Natural killer cell (primary cell): ENCODE measurements around the gene C4A. TPM values are rescaled to one million over a fixed set of nuclear protein-coding genes. Genes with fewer than 3 reads are reported as not detected.

Experiments used
- ATAC-seq, 3 donors: fragments of 150-1000 bp in 2 of 3; fragments of 200-7000 bp in 1 of 3; cut with Tn5 transposase; 1 replicate in 1 of 3; 2 replicates in 2 of 3; pipeline ENCODE4 v1.10.0; 2021; ENCODE audit warnings: mild to moderate bottlenecking in 2 of 3, moderate library complexity in 2 of 3
- DNase-seq, 2 donors: peaks; one replicate each; pipeline versions ENCODE4 v3.0.0 to v3.0.0-alpha.2; 2013 to 2021; ENCODE audit warnings: mixed read lengths in 1 of 2
- H3K27ac ChIP-seq: one replicate; pipeline ENCODE4 v1.5.1; 2013; ENCODE audit warnings: mild to moderate bottlenecking, low read length
- H3K27me3 ChIP-seq: one replicate; pipeline ENCODE4 v1.6.1; 2013; ENCODE audit warnings: low read length; ENCODE audit not compliant: control insufficient read depth, insufficient read depth
- H3K36me3 ChIP-seq: one replicate; pipeline ENCODE4 v1.6.1; 2013; ENCODE audit warnings: low read length; ENCODE audit not compliant: control insufficient read depth, insufficient read depth
- H3K4me1 ChIP-seq: one replicate; pipeline ENCODE4 v1.6.1; 2013; ENCODE audit warnings: low read length; ENCODE audit not compliant: control insufficient read depth, insufficient read depth
- H3K4me3 ChIP-seq: one replicate; pipeline ENCODE4 v1.5.1; 2013; ENCODE audit warnings: low read length
- H3K9me3 ChIP-seq: one replicate; pipeline ENCODE4 v1.6.1; 2013; ENCODE audit warnings: low read length; ENCODE audit not compliant: control insufficient read depth, insufficient read depth
- H3K27ac Mint-ChIP-seq, 2 donors: one replicate each; pipeline ENCODE4 v1.8.0; 2022; ENCODE audit warnings: mild to moderate bottlenecking in 2 of 2, mixed read lengths in 2 of 2, moderate library complexity in 1 of 2
- H3K27me3 Mint-ChIP-seq, 2 donors: one replicate each; pipeline ENCODE4 v1.8.0; 2022; ENCODE audit warnings: low read depth in 2 of 2, mixed read lengths in 2 of 2
- H3K36me3 Mint-ChIP-seq: one replicate; pipeline ENCODE4 v1.8.0; 2022; ENCODE audit warnings: mixed read lengths
- H3K4me1 Mint-ChIP-seq, 2 donors: one replicate each; pipeline ENCODE4 v1.8.0; 2022; ENCODE audit warnings: mixed read lengths in 2 of 2
- H3K4me3 Mint-ChIP-seq: one replicate; pipeline ENCODE4 v1.8.0; 2022; ENCODE audit warnings: mild to moderate bottlenecking, moderate library complexity, mixed read lengths
- H3K9me3 Mint-ChIP-seq, 2 donors: one replicate each; pipeline ENCODE4 v1.8.0; 2022; ENCODE audit warnings: mixed read lengths in 2 of 2
- CTCF ChIP-seq: fragments of 200-600 bp; IDR thresholded peaks from one replicate; pipeline ENCODE4 v1.8.0; 2022; ENCODE audit warnings: antibody characterized with exemption
- WGBS: methylation state at CpG from one replicate; pipeline ENCODE4 v1.1.7; 2013; ENCODE audit warnings: missing lambda C conversion rate; ENCODE audit not compliant: insufficient coverage; 5-methylcytosine and 5-hydroxymethylcytosine counted together
- intact Hi-C: fragments of 100-400 bp; cut with micrococcal nuclease; formaldehyde crosslinking; loops from one replicate; pipeline ENCODE4 v1.14.2; 2022
- total RNA-seq, 4 donors: library from RNA; stranded (reverse); fragments of 120-200 nt in 1 of 4; gene quantifications; one replicate each; pipeline versions ENCODE4 v1.2.3 to v1.2.4, GENCODE V29; 2013 to 2022

Gene C4A
- total RNA-seq, 3 donors from 2014 or later (not counting 1 experiment from before 2014, with no cell fraction given): 5.0 to 8.2 (median 5.4) TPM

- no peaks in the 10 kb centered on the region for H3K4me1 Mint-ChIP-seq
- peaks cover 9 to 13% of the 10 kb centered on the region in 2 donors for H3K27me3 Mint-ChIP-seq
- Histone ChIP-seq H3K4me1 (no peaks in the 10 kb centered on the region), H3K4me3 (no peak overlapping the region), H3K27me3 (peaks cover 3% of the 10 kb centered on the region), H3K27ac (no peak overlapping the region), H3K36me3 (no peaks in the 10 kb centered on the region), H3K9me3 (no peaks in the 10 kb centered on the region)
- no peaks in the 10 kb centered on the region for H3K36me3 Mint-ChIP-seq
- no peaks in the 10 kb centered on the region for H3K9me3 Mint-ChIP-seq
- H3K27ac Mint-ChIP-seq: no peak overlapping the region
- no peak for TF ChIP-seq CTCF
- DNase-seq: no peak
- no peak for ATAC-seq
- 17% methylated on average over 6 of the region's 6 CpGs for WGBS
- H3K4me3 Mint-ChIP-seq: no peak overlapping the region
- intact Hi-C loops: no loop called here
These were observed 41.6 kb upstream of the C4A start for GRCh38 chr6:31940256-31940664.

- intact Hi-C loops: no loop called here
- peaks cover 18 to 21% of the 10 kb centered on the region in 2 donors for H3K27me3 Mint-ChIP-seq
- peaks cover 0 to 4% of the 10 kb centered on the region in 2 donors for H3K4me1 Mint-ChIP-seq
- Histone ChIP-seq H3K9me3 (no peaks in the 10 kb centered on the region), H3K27ac (no peak overlapping the region), H3K4me3 (no peak overlapping the region), H3K27me3 (peaks cover 3% of the 10 kb centered on the region), H3K4me1 (no peaks in the 10 kb centered on the region), H3K36me3 (no peaks in the 10 kb centered on the region)
- H3K9me3 Mint-ChIP-seq: no peaks in the 10 kb centered on the region
- ATAC-seq (no peak), DNase-seq (no peak)
- no peak overlapping the region for H3K27ac Mint-ChIP-seq
- no peak overlapping the region for H3K4me3 Mint-ChIP-seq
- no peak for TF ChIP-seq CTCF
- WGBS: 89% methylated on average over 3 of the region's 3 CpGs
- no peaks in the 10 kb centered on the region for H3K36me3 Mint-ChIP-seq
These were observed 38.1 kb upstream of the C4A start for GRCh38 chr6:31943742-31944141.

GRCh38 chr6:31945154-31945506, 36.7 kb upstream of the C4A start:
- no peaks in the 10 kb centered on the region for H3K36me3 ChIP-seq
- Mint-ChIP-seq H3K36me3 (no peaks in the 10 kb centered on the region), H3K4me3 (no peak overlapping the region), H3K27me3 (peaks cover 18 to 21% of the 10 kb centered on the region in 2 donors), H3K4me1 (peaks cover 0 to 8% of the 10 kb centered on the region in 2 donors), H3K9me3 (no peaks in the 10 kb centered on the region), H3K27ac (no peak overlapping the region)
- no peaks in the 10 kb centered on the region for H3K9me3 ChIP-seq
- no peaks in the 10 kb centered on the region for H3K4me1 ChIP-seq
- DNase-seq: no peak
- WGBS: 91% methylated on average over 9 of the region's 9 CpGs
- peaks cover 3% of the 10 kb centered on the region for H3K27me3 ChIP-seq
- no peak for TF ChIP-seq CTCF
- no peak for ATAC-seq
- H3K27ac ChIP-seq: no peak overlapping the region
- H3K4me3 ChIP-seq: no peak overlapping the region
- intact Hi-C loops: no loop called here
